Osteocyte (in vitro differentiated cells): ENCODE data around the gene ENPP7. TPM values are rescaled to one million over a fixed set of nuclear protein-coding genes. Genes with fewer than 3 reads are reported as not detected.
"Not testable (repeated sequence)": the region's sequence is repeated elsewhere in the genome, so short reads cannot be mapped to it uniquely, and the experiment has no call there.

Experiments
- DNase-seq: peaks from one replicate; pipeline ENCODE4 v3.0.0; 2021; ENCODE audit warnings: mixed read lengths; ENCODE audit not compliant: unreplicated experiment; ENCODE audit errors: extremely low spot score
- H3K27ac Mint-ChIP-seq: one replicate; pipeline ENCODE4 v1.8.0; 2021; ENCODE audit warnings: mild to moderate bottlenecking, mixed read lengths; ENCODE audit not compliant: unreplicated experiment
- H3K27me3 Mint-ChIP-seq: one replicate; pipeline ENCODE4 v1.8.0; 2021; ENCODE audit warnings: mixed read lengths; ENCODE audit not compliant: unreplicated experiment
- H3K36me3 Mint-ChIP-seq: one replicate; pipeline ENCODE4 v1.8.0; 2021; ENCODE audit warnings: mixed read lengths; ENCODE audit not compliant: unreplicated experiment
- H3K4me1 Mint-ChIP-seq: one replicate; pipeline ENCODE4 v1.8.0; 2021; ENCODE audit warnings: mixed read lengths; ENCODE audit not compliant: unreplicated experiment
- H3K4me3 Mint-ChIP-seq: one replicate; pipeline ENCODE4 v1.8.0; 2021; ENCODE audit warnings: mild to moderate bottlenecking, moderate library complexity, mixed read lengths; ENCODE audit not compliant: unreplicated experiment
- H3K9me3 Mint-ChIP-seq: one replicate; pipeline ENCODE4 v1.8.0; 2021; ENCODE audit warnings: mixed read lengths; ENCODE audit not compliant: unreplicated experiment
- CTCF ChIP-seq: fragments of 200-600 bp; sonication (generic); IDR thresholded peaks from 2 replicates; pipeline ENCODE4 v1.5.0; 2021; ENCODE audit warnings: antibody characterized with exemption, mild to moderate bottlenecking, moderate library complexity
- total RNA-seq: library from RNA; stranded (reverse); gene quantifications from 2 replicates; pipeline ENCODE4 v1.2.1, GENCODE V29; 2021

Gene ENPP7
- total RNA-seq, 1 donor from 2014 or later = not detected

GRCh38 chr17:79749156-79749815, 18.5 kb downstream of the ENPP7 start:
- Mint-ChIP-seq H3K4me1 (peaks cover 24% of the 10 kb centered on the region), H3K27me3 (peaks cover 53% of the 10 kb centered on the region), H3K4me3 (peak overlapping the region; percentile 6), H3K36me3 (no peaks in the 10 kb centered on the region), H3K27ac (no peak overlapping the region), H3K9me3 (no peaks in the 10 kb centered on the region)
- TF ChIP-seq CTCF = no peak
- DNase-seq = no peak

GRCh38 chr17:79749958-79750357, 19.2 kb downstream of the ENPP7 start:
- H3K27me3 Mint-ChIP-seq = peaks cover 58% of the 10 kb centered on the region
- H3K4me1 Mint-ChIP-seq = peaks cover 24% of the 10 kb centered on the region
- H3K27ac Mint-ChIP-seq = no peak overlapping the region
- no peak overlapping the region for H3K4me3 Mint-ChIP-seq
- H3K36me3 Mint-ChIP-seq = no peaks in the 10 kb centered on the region
- no peak for DNase-seq
- TF ChIP-seq CTCF = no peak
- no peaks in the 10 kb centered on the region for H3K9me3 Mint-ChIP-seq

- H3K36me3 Mint-ChIP-seq = no peaks in the 10 kb centered on the region
- no peak overlapping the region for H3K27ac Mint-ChIP-seq
- peaks cover 24% of the 10 kb centered on the region for H3K4me1 Mint-ChIP-seq
- no peaks in the 10 kb centered on the region for H3K9me3 Mint-ChIP-seq
- H3K4me3 Mint-ChIP-seq = no peak overlapping the region
- H3K27me3 Mint-ChIP-seq = peaks cover 52% of the 10 kb centered on the region
- TF ChIP-seq CTCF = no peak
- DNase-seq = no peak
Observed at GRCh38 chr17:79750650-79751545, 20.2 kb downstream of the ENPP7 start.

GRCh38 chr17:79752175-79752574, 21.4 kb downstream of the ENPP7 start:
- H3K27ac Mint-ChIP-seq = no peak overlapping the region
- no peak overlapping the region for H3K4me3 Mint-ChIP-seq
- H3K9me3 Mint-ChIP-seq = no peaks in the 10 kb centered on the region
- DNase-seq = no peak
- no peaks in the 10 kb centered on the region for H3K36me3 Mint-ChIP-seq
- TF ChIP-seq CTCF = no peak
- peaks cover 17% of the 10 kb centered on the region for H3K4me1 Mint-ChIP-seq
- peaks cover 46% of the 10 kb centered on the region for H3K27me3 Mint-ChIP-seq

- peaks cover 55% of the 10 kb centered on the region for H3K27me3 Mint-ChIP-seq
- no peaks in the 10 kb centered on the region for H3K36me3 Mint-ChIP-seq
- H3K4me1 Mint-ChIP-seq = peaks cover 4% of the 10 kb centered on the region
- H3K4me3 Mint-ChIP-seq = no peak overlapping the region
- no peak for TF ChIP-seq CTCF
- no peaks in the 10 kb centered on the region for H3K9me3 Mint-ChIP-seq
- DNase-seq = no peak
- H3K27ac Mint-ChIP-seq = no peak overlapping the region
Observed at GRCh38 chr17:79754370-79754769, 23.6 kb downstream of the ENPP7 start.

- peaks cover 50% of the 10 kb centered on the region for H3K27me3 Mint-ChIP-seq
- not testable (repeated sequence) for H3K4me1 Mint-ChIP-seq, H3K27ac Mint-ChIP-seq, DNase-seq, H3K9me3 Mint-ChIP-seq, H3K4me3 Mint-ChIP-seq, H3K36me3 Mint-ChIP-seq
Observed at GRCh38 chr17:79754903-79755302, 24.2 kb downstream of the ENPP7 start.
